ENCODE data around the gene ABHD6. TPM values are rescaled to one million over a fixed set of nuclear protein-coding genes. Genes with fewer than 3 reads are reported as not detected.
"Not testable (repeated sequence)": the region's sequence is repeated elsewhere in the genome, so short reads cannot be mapped to it uniquely, and the experiment has no call there.

Gene ABHD6, protein sequence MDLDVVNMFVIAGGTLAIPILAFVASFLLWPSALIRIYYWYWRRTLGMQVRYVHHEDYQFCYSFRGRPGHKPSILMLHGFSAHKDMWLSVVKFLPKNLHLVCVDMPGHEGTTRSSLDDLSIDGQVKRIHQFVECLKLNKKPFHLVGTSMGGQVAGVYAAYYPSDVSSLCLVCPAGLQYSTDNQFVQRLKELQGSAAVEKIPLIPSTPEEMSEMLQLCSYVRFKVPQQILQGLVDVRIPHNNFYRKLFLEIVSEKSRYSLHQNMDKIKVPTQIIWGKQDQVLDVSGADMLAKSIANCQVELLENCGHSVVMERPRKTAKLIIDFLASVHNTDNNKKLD
- 11.6 and 11.9 TPM in 2 replicates for total RNA-seq (2014; rRNA removed; shearing (Covaris generic))

DNA sequence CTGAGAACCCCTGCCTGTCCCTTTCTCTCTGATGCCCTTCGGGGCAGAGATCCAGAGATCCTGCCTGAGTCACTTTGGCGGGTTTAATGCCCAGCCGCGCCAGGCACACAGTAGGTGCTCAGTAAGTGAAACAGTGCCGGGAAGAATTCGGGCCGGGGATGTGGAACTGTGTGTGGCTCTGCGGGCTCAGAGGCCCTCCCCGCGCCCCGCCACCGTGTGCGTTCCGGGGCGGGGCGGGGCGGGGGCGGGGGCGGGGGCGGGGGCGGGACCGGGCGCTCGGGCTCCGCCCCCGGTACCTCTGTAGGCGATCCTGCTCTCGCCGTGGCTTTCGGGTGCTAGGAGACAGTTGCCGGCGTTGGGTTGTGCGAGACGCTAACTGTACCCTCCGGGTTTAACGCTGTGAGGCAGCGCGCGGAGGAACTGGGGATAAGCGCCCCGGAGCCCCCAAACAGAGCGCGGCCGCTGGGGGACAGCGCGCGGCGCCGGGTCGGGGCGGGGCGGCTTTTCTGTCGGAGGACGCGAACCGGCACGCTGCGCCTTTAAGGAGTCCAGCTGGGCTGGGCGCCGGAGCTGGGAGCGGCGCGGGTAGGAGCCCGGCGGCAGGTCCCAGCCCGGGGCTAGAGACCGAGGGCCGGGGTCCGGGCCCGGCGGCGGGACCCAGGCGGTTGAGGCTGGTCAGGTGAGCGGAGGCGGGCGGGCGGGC, at the start of gene ABHD6:
ABHD6 (plus strand) TSS at position 555 of the 703 bp plus-strand sequence. CDS start 18,795 bp downstream, outside the sequence.
- peak; percentile 56 for DNase-seq (ENCODE audit: low read depth)

DNA sequence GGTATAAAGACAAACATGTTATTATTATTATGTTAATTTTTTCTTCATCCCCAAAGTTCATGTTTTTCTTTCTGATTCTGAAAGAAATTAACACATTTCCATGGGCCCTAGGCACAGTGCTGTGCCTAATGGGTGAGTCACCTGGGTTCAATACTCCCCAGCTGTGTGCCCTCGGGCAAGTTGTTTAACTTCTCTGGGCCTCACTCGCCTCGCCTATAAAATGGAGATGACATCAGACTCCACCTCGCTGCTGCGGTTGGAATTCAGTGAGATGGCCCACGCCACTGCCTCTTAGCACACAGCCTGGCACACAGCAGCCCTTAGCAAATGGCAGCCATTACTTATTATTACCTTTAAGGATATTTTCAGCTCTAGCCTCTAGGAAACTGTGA, 49.4 kb upstream of the ABHD6 start:
- peak; percentile 69 for DNase-seq (ENCODE audit: low read depth)

DNA sequence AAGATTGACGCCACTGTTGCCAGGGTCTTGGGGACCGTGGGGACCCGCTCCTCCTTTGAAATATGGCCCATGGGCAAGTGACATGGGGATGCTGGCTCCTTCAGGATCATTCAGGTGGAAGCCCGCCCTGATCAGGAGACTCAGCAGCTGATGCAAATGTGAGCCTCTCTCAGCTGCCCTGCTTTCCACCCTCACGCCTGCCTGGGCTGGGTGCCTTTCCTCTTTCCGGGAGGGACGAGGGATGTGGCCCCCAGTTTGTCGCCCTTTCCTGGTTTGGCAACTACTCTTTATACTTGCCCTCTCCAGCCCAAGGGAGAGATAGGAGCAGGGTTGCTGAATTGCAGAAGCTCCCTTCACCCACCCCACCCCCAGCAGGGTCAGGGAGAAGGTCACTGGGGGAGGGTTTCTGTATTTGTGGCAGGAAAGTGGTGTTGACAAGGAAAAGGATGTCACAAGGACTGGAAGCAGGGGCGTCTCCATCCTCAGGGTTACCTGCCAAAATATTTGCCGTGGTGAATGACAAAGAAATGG, 48.6 kb upstream of the ABHD6 start:
- DNase-seq (ENCODE audit: low read depth): no peak

DNA sequence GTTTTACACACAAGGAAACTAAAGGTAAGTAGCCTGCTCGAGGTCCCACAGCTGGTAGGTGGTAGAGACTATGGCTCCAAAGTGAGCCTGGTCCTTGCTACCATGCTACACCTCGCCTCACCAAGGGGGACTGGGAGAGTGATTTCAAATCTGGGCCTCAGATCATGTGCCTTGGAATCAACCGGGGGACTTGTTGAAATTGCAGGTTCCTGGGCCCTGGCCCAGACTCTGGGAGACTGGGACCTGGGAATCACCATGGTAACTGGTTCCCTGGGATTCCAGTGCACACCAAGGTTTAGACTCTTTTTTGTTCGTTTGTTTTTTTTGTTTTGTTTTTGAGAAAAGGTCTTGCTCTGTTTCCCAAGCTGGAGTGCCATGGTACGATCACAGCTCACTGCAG, 47.9 kb upstream of the ABHD6 start:
- DNase-seq (ENCODE audit: low read depth): no peak

DNA sequence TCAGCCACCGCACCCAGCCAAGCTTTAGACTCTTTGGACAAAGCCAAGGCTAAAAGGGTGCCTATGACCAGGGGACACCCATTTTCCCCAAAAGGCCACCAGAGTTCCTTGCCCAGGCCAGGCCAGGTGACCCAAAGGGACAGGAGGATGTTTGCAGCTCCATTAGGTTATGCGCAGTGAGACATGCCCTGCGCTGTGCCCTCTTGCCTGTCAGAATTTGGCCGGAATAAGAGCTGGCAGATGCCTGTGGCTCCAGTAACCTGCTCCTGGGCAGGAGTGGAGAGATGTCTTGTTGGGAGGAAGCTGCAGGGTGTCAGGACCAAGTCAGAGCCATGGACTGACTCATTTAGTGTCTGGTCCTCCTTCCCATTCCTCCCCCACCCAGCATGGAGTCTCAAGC, 47.3 kb upstream of the ABHD6 start:
- no peak for DNase-seq (ENCODE audit: low read depth)

DNA sequence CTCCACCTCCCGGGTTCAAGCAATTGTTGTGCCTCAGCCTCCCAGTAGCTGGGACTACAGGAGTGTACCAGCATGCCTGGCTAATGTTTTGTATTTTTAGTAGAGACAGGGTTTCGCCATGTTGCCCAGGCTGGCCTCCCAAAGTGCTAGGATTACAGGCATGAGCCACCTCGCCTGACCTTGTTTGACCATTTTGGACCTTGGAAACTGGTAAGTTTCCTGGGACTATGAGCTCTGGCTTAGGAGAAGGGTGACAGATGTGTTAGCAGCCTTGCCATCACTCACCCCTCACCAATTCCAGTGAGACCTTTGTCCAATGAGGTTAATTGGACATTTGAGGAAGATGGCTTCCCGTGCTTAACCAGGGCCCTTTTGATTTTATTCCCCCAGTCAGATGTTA, 46.7 kb upstream of the ABHD6 start:
- DNase-seq (ENCODE audit: low read depth): no peak

DNA sequence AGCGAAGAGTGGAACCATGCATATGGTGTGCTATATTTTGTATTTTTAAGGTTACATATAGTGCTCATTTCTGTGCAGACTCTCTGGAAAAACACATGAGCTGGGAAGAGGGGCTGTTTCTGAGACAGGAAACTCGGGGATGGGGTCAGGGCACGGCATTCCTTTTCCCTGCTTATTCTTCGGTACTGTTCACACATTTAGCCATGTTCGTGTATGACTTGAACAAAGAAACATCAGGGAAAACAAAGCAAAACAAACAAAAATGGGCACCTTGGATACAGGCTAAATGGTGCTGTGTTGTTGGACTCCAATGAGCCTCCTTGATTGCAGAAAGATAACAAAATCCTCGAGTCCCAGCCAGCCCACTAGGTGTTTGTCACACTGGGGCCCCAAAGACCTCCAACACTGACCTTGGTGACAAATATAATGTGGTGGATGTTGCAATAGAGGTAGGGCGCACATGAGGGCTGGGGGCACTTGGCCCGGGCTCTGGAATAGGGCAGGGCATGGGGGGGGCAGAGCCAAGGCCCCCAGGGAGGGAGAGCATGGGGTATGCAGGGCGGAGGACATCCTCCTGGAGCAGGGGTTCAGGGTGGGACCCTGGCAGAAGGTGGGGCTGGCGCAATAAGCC, 46.1 kb upstream of the ABHD6 start:
- DNase-seq (ENCODE audit: low read depth): no peak

DNA sequence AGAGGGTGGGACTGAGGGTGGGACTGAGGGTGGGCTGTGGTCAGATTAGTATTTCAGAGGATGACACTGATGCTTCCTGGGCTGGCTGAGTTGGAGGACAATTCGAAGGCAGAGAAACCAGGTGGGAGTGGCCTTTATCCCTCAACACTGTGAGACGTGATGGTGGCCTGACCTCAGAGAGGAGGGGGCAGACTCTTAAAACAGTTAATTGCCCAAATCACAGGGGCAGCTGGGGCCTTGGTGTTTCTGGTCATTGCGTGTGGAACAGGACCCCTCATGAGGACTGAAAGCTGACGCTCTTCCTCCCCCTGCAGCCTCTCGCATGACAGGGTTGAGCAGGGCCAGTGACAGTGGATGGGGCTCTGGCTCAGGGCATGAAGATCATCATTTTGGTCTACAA, 45.5 kb upstream of the ABHD6 start:
- DNase-seq (ENCODE audit: low read depth): no peak

DNA sequence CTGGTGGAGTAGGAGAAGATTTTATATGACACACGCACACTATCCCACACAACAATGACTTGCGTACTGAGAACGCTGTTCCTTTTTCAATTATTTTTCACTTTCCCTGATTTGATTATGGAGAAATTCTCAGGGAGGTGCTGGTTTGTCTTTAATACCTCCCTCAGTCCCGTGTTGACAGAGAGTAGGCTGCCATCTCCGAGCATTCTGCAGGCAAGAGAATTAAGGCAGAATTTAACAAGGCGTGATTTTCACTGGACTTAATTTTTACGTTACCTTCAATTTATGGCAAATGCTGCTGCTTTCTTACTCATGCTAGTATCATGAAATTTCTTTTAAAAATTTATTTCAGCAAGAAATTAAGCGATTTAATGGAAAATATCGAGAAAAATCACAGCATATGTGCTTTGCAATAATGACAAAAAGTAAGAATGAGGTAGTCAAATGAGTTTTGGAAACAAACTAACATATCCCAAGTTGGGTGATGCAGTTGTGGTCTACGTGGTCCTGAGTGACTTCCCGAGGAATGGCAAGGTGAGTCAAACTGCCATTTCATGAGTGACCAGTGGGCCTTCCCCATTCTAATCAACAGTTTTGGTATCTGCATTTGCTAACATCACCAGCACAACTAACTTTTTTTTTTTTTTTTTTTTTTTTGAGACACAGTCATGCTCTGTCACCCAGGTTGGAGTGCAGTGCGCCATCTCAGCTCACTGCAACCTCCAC, 43.7 kb upstream of the ABHD6 start:
- no peak for DNase-seq (ENCODE audit: low read depth)

DNA sequence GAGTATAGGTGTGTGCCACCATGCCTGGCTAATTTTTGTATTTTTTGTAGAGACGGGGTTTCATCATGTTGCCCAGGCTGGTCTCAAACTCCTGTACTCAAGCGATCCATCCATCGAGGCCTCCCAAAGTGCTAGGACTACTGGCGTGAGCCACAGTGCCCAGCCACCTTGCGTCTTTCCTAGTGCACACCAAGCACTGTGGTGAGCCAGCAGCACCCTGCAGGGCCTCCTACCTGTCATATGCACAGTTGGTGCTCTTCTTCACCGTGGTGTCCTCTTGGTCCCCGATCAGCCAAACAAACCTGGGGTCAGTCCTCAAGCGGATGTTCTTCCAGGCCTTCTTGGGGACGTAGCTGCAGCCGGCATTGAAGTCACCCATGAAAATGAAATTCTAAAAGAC, 40.0 kb upstream of the ABHD6 start:
- no peak for DNase-seq (ENCODE audit: low read depth)

DNA sequence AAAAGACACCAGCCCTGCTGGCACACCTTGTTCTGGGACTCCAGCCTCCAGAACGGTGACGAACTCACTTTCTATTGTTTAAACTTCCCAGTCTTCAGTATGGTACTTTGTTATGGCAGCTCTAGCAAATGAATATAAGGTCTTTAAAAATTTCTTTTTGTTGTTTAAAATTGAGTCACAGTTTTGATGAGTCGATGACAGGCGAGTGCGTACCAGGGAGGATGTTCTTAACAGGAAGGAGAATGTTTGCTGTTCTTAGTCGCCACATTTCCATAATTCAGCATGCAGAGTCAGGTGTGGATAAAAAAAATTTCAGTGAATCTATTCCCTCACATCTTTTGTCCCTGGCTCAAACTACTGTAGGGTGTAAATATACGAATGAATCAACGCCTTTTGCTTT, 39.2 kb upstream of the ABHD6 start:
- no peak for DNase-seq (ENCODE audit: low read depth)

DNA sequence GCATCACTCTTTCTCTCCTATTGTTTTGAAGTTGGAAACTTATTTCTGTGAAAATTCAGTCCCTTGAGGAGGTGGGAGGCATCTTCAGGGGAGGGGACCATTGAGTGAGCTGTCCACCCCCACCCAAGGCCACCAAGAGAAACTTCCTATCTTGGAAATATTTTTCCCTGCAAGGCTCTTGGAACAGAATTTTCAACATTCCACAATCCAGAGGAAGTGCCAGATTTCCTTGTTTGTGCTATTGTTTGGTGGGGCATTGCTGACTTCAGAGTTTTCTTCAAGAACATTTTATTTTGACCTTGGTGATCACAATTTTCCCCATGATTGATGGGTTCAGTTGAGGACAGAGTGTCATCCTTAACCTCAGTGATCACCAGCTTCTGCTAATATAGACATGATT, 38.8 kb upstream of the ABHD6 start:
- no peak for DNase-seq (ENCODE audit: low read depth)

DNA sequence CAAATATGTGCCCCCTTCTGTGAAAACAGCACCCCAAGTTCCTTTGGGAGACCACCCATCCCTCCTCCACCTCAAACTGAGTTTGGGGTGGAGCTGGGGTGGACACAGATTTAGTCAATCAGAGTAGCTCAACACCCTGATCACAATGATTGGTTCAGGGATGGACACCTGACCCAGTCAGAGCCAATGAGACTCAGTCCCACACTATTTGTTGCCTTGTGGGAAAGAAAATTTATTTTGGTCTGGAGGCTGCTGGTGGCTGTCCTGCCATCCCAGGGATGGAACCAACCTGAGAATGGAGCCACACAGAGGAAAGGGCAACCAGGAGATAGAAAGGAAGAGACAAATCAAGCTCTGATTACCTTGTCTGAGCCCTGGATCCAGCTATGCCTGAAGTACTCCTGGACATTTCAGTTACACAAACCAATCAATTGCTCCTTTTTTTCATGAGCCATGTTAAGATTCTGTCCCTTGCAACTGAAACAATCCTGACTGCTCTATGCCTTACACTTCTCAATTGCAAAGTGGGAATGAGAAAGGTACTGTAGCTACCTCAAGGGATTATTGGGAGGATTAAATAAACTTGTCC, 37.4 kb upstream of the ABHD6 start:
- DNase-seq (ENCODE audit: low read depth): no peak

DNA sequence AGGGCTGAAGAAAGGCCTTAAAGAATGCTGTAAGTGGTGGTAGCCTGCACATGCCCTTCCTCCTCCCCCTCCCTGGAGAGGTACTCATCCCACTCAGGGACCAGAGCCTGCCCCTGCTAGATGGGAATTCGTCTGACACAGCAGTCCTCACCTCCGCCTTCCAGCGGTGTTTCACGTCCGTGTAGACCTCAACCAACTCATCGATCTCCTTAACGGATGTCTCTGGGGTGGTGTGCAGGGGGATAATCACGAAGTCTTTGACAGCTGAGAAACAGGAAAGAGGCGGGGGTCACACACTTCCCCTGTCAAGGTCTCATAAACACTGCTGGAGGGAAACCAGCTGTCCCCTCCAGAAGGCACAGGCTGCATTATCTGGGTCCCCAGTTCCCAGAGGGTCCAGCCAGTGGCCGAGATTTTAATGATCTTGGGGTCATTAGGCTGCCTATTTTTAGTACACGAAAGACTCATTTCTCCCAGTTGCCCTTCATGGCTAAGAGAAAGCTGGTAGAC, 36.7 kb upstream of the ABHD6 start:
- DNase-seq (ENCODE audit: low read depth): no peak

DNA sequence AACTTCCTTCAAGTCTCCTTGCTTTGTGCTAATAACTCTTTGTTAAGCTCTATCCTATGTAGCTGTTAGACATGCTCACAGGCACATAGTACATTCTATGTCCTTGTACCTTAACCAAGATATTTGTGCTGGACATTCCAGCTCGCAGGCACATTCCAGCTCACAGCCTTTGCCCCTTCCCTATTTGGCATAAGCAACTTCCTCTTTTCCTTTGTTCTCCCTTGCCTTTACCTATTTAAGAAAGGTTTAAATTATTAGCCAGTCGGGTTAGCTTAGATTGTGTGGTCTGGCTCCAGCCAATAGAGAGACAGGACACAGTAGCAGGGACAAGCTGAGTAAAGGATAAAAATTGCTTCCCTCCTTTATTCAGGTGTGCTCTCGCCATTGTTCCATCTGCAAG, 36.1 kb upstream of the ABHD6 start:
- not testable (repeated sequence) for DNase-seq (ENCODE audit: low read depth)

DNA sequence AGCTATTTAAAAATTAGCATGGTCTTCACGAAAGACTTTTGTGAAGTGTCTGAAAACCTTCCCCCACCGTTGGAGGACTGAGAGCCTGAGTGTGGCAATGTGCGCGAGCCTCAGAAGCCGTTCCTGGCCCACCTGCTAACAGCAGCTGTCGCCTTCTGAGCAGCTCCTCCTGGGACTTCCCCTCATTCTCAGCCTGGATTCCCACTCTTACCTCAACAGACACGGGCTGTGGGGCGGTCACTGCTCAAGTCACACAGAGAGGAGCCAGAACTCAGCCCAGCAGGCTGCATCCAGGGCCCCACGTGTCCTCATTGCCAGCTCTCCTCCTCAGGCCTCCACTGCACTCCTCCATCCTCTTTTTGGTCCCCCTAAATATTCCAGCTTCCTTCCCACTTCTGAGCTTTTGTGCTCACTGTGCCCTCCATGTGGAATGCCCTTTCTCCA, 34.7 kb upstream of the ABHD6 start:
- DNase-seq (ENCODE audit: low read depth): no peak

DNA sequence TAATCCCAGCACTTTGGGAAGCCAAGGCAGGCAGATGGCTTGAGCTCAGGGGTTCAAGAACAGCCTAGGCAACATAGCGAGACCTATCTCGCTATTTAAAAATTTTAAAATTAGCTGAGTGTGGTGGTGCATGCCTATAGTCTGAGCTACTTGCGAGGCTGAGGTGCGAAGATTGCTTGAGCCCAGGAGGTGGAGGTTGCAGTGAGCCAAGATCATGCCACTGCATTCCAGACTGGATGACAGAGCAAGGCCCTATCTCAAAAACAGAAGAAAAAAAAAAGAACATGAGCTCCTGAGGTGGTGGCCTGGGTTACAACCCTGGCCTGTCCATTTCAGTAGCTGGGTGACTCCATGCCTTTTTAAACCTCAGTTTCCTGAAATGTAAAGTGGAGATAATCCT, 34.1 kb upstream of the ABHD6 start:
- peak; percentile 20 for DNase-seq (ENCODE audit: low read depth)

DNA sequence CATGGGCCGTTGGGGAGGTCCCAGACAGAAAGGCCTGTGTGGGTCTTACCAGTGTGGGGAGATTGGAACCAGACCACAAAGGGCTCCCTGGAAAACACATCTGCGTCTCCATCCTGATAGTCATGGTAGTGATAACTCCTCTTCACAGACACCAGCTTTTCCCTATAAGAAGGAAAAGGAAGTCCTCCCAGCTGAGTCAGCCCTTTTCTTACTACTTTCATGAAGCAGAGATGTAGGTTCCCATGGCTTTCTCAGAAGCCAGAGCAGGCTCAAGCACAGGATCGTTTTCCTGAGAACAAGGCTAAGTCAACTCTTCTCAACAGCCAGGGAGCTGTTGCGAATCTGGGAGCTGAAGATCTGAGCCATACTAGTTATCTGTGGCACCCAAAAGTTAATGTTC, 32.9 kb upstream of the ABHD6 start:
- no peak for DNase-seq (ENCODE audit: low read depth)

DNA sequence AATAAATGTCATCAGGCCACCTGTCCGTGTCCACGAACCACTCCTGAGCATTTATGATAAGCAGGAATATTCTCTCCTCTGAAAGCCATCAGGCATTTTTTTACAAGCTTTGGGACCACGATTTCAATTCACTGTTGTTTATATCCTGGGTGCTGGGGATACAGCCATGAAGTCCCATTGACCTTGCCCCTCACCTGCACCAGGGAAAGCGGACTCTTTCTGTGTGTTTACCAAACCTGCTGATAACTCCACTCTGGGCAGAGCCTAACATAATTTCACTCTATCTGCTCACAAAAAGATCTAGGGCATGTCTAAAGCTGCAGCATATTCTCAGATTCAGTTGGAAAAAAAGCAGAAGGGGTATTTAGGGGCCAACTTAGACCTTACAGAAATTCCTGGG, 31.6 kb upstream of the ABHD6 start:
- no peak for DNase-seq (ENCODE audit: low read depth)

DNA sequence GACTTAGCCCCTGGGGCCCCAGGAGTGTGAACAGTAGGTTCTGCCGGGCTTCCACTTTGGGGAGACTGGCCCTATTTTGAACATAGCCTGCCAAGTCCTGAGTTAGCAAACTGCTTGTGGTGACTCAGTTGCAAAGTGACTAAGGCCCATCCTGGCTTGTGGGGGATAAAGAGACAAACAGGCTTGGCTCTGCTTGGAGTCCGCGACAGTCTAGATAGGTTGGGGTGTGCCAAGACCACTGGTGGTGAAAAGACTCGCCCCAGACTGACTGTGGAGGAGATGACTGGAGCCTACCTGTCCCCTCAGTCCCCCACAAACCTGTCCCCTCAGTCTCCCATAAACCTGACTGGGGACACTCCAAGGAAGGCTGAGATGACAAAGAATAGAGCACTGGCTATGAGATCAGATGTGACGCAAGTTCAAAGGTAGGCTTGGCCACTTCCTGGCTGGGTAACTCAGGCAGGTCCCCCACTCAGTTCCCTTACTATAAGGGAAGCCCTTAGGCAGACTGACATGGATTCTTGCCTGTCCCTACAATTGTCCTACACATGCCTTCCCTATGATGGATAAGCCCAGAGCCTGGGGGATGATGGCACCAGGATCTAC, 31.1 kb upstream of the ABHD6 start:
- peak; percentile 88 for DNase-seq (ENCODE audit: low read depth)

DNA sequence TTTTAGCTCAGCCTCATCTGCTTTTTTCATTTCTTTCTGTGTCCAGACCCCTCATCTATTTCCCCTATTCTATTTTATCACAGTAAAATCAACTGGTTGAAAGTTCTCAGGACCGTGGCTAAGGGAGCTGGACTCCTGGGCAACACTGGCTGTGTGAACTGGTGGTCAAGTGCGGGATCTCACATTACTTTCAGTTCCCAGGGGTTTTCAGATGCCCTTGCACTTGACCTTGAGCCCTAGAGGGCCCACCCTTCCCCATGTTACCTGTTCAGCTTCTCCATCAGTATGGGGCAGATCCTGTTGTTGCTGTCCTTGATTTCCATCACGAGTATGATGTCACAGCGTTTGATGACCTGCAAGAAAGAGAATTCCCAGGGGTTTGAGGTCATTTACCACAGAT, 29.6 kb upstream of the ABHD6 start:
- DNase-seq (ENCODE audit: low read depth): no peak
